ENCODE data around the gene YWHAE.

Gene YWHAE

DNA sequence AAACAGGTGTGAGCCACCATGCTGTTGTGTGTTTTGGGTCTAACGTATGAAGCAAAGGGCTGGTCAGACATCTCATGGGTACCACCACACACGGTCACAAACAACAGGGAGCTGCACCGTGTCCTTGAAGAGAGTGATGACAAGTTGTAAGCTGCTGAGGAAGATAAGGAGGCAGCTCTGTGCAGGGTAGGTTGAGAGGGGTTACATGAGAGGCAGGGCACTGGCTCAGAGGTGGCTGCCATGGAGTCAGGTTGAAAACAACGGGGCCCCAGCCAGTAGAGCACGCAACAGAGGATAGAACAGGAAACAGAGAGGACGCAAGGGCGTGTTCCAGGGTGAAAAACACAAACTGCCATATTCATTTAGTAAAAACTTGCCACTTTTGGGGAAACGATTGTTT lies 68.3 kb downstream of the YWHAE start:
- TF ChIP-seq SIN3A (IDR thresholded peaks at IDR 0.05; ENCODE audit: borderline replicate concordance, insufficient read depth, low read length), result no peak
- TF ChIP-seq FOXP2 (optimal IDR thresholded peaks at IDR 0.05; ENCODE audit: borderline replicate concordance, extremely low read depth, extremely low read length, insufficient read depth), result no peak
- no peak for TF ChIP-seq TAF1 (IDR thresholded peaks at IDR 0.05; ENCODE audit: borderline replicate concordance, insufficient read depth, low read length)
- TF ChIP-seq REST (IDR thresholded peaks at IDR 0.05; ENCODE audit: insufficient read depth in 1 of 2, low read depth in 2 of 2, low read length in 2 of 2), result no peak
- no peak for TF ChIP-seq POLR2AphosphoS5 (IDR thresholded peaks at IDR 0.05; ENCODE audit: low read depth, low read length)

GRCh38 chr17:1329745-1330343 lies 70.2 kb downstream of the YWHAE start:
- TF ChIP-seq POLR2AphosphoS5 (IDR thresholded peaks at IDR 0.05; ENCODE audit: low read depth, low read length) (no peak), SIN3A (IDR thresholded peaks at IDR 0.05; ENCODE audit: borderline replicate concordance, insufficient read depth, low read length) (no peak), TAF1 (IDR thresholded peaks at IDR 0.05; ENCODE audit: borderline replicate concordance, insufficient read depth, low read length) (no peak), FOXP2 (optimal IDR thresholded peaks at IDR 0.05; ENCODE audit: borderline replicate concordance, extremely low read depth, extremely low read length, insufficient read depth) (no peak), REST (IDR thresholded peaks at IDR 0.05; ENCODE audit: insufficient read depth in 1 of 2, low read depth in 2 of 2, low read length in 2 of 2) (no peak)

DNA sequence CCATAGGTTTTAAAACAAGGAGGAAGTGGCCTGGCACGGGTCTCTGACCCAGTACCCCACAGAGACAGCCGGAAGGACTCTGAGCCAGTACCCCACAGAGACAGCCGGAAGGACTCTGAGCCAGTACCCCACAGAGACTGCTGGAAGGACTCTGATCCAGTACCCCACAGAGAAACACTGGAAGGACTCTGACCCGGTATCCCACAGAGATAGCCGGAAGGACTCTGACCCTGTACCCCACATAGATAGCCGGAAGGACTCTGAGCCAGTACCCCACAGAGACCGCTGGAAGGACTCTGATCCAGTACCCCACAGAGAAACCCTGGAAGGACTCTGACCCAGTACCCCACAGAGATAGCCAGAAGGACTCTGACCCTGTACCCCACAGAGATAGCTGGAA lies 71.6 kb downstream of the YWHAE start:
- TF ChIP-seq POLR2AphosphoS5 (IDR thresholded peaks at IDR 0.05; ENCODE audit: low read depth, low read length), result no peak
- TF ChIP-seq FOXP2 (optimal IDR thresholded peaks at IDR 0.05; ENCODE audit: borderline replicate concordance, extremely low read depth, extremely low read length, insufficient read depth), result no peak
- TF ChIP-seq TAF1 (IDR thresholded peaks at IDR 0.05; ENCODE audit: borderline replicate concordance, insufficient read depth, low read length), result no peak

GRCh38 chr17:1325766-1326165 lies 74.3 kb downstream of the YWHAE start:
- TF ChIP-seq REST (IDR thresholded peaks at IDR 0.05; ENCODE audit: insufficient read depth in 1 of 2, low read depth in 2 of 2, low read length in 2 of 2) (no peak), TAF1 (IDR thresholded peaks at IDR 0.05; ENCODE audit: borderline replicate concordance, insufficient read depth, low read length) (no peak), FOXP2 (optimal IDR thresholded peaks at IDR 0.05; ENCODE audit: borderline replicate concordance, extremely low read depth, extremely low read length, insufficient read depth) (no peak), POLR2AphosphoS5 (IDR thresholded peaks at IDR 0.05; ENCODE audit: low read depth, low read length) (no peak), SIN3A (IDR thresholded peaks at IDR 0.05; ENCODE audit: borderline replicate concordance, insufficient read depth, low read length) (no peak)

DNA sequence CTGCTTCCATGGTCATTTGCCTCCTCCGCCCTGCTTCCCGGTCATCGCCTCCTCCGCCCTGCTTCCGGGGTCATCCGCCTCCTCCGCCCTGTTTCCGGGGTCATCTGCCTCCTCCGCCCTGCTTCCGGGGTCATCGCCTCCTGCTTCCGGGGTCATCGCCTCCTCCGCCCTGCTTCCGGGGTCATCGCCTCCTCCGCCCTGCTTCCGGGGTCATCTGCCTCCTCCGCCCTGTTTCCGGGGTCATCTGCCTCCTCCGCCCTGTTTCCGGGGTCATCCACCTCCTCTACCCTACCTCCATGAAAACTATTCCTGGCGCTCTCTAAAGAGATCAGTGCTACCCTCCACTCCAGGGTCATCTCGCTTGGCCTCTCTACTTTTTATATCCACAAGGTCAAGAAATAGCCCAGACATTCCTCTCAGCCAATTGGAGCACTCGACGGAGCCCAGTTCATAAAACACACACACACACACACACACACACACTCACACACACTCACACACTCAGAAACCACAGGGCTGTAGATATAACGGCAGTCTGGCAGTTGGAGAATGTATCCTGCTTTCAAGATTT lies 75.7 kb downstream of the YWHAE start:
- no peak for TF ChIP-seq POLR2AphosphoS5 (IDR thresholded peaks at IDR 0.05; ENCODE audit: low read depth, low read length)
- no peak for TF ChIP-seq FOXP2 (optimal IDR thresholded peaks at IDR 0.05; ENCODE audit: borderline replicate concordance, extremely low read depth, extremely low read length, insufficient read depth)

DNA sequence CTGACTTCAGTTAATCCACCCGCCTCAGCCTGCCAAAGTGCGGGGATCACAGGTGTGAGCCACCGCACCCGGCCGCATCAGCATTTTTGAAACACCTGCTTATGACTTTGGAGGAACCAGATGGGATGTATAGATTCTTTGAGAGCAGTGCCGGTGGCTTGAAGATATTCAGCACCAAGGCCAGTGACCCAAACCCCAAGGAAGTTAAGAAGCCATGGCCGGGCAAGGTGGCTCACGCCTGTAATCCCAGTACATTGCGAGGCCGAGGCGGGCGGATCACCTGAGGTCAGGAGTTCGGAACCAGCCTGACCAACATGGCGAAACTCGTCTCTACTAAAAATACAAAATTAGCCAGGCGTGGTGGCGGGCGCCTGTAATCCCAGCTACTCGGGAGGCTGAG lies 76.7 kb downstream of the YWHAE start:
- no peak for TF ChIP-seq FOXP2 (optimal IDR thresholded peaks at IDR 0.05; ENCODE audit: borderline replicate concordance, extremely low read depth, extremely low read length, insufficient read depth)
- peak; percentile 74 to 91 for TF ChIP-seq REST (IDR thresholded peaks at IDR 0.05; ENCODE audit: insufficient read depth in 1 of 2, low read depth in 2 of 2, low read length in 2 of 2)
- TF ChIP-seq POLR2AphosphoS5 (IDR thresholded peaks at IDR 0.05; ENCODE audit: low read depth, low read length), result no peak
- no peak for TF ChIP-seq TAF1 (IDR thresholded peaks at IDR 0.05; ENCODE audit: borderline replicate concordance, insufficient read depth, low read length)
- TF ChIP-seq SIN3A (IDR thresholded peaks at IDR 0.05; ENCODE audit: borderline replicate concordance, insufficient read depth, low read length), result no peak

Measured in PFSK-1 (cell line).